GM18502 (cell line): ENCODE results near the gene CDK19.
"Not testable (repeated sequence)": the region's sequence is repeated elsewhere in the genome, so short reads cannot be mapped to it uniquely, and the experiment has no call there.

Experiments used
- ATAC-seq: cut with Tn5 transposase; IDR thresholded peaks from one replicate; pipeline ENCODE4 v1.9.1; 2021; ENCODE audit warnings: mild to moderate bottlenecking; ENCODE audit not compliant: unreplicated experiment, poor library complexity

The CDK19 gene

GRCh38 chr6:110635096-110635495 is 180.2 kb downstream of the CDK19 start:
- no peak for ATAC-seq

DNA sequence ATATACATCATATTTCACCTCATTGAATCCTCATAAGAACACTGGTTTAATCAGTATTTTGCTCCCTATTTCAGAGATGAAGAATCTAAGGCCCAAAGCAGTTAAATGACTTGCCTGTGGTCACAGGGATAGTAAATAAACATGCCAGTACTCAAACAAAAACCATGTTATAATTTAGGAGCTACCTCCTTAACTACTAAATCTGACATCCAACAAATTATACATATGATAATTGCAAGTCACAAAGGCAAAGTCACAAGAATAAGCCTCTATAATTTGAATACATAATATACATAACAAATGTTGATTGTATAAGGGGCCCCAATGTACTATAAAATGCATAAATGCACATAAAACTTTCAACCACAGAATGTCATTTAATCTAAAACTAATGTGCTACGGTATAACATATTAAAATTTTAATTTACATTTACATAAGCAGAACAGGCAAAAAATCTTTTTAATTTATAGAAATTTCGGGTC is 181.5 kb downstream of the CDK19 start:
- ATAC-seq, result no peak

- no peak for ATAC-seq
Observed at GRCh38 chr6:110629153-110629552, 186.1 kb downstream of the CDK19 start.

DNA sequence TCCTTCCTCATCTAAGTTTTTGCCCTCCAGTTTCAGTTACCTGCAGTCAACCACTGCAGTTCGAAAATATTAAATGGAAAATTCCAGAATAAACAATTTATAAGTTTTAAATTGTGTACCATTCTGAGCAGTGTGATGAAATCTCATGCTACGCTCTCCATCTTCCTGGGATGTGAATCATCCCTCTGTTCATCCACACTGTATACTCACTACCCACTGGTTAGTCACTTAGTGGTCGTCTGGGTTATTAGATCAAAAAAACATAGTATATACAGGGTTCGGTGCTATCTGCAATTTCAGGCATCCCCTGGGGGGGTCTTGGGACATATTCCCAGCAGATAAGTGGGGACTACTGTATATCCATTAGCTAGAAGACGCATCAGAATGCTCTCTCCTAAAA is 186.9 kb downstream of the CDK19 start:
- no peak for ATAC-seq

DNA sequence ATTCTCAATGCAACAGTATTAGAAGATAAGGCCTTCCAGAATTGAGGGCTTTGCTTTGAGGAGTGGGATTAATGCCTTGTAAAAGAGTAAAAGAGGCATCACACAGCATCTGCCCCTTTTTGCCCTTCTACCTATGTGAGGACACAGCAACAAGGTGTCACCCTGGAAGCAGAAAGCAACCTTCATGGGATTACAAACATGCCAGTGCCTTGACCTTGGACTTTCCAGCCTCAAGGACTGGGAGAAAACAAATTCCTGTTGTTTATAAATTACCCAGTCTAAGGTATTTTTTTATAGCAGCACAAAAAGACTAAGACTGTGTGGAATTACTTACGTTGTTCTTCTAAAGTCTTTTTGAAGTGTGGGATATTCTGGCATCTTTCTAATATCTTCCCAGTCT is 188.8 kb downstream of the CDK19 start:
- ATAC-seq, result no peak

GRCh38 chr6:110625883-110626282 is 189.4 kb downstream of the CDK19 start:
- ATAC-seq, result no peak

GRCh38 chr6:110622912-110623578 is 192.2 kb downstream of the CDK19 start:
- ATAC-seq, result no peak

GRCh38 chr6:110621061-110621460 is 194.2 kb downstream of the CDK19 start:
- ATAC-seq, result no peak

DNA sequence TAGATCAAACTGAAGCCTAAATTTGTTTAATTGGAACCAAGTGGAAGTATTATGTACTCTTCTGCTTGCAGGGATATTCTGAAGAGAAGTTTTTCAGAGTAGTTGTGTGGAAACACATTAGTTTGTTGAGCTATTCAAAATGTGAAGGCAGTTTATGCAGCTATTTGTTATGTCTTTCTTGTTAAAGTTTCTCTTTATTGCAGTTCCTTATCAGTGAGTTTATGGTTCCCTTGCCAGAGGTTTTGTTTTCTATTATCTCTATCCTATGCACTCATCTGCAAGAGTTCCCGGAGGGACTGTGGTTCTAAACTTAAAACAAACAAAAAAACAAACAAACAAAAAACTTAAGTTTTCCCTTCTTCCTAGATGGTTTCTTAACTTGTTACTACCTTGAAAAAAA is 195.2 kb downstream of the CDK19 start:
- no peak for ATAC-seq

DNA sequence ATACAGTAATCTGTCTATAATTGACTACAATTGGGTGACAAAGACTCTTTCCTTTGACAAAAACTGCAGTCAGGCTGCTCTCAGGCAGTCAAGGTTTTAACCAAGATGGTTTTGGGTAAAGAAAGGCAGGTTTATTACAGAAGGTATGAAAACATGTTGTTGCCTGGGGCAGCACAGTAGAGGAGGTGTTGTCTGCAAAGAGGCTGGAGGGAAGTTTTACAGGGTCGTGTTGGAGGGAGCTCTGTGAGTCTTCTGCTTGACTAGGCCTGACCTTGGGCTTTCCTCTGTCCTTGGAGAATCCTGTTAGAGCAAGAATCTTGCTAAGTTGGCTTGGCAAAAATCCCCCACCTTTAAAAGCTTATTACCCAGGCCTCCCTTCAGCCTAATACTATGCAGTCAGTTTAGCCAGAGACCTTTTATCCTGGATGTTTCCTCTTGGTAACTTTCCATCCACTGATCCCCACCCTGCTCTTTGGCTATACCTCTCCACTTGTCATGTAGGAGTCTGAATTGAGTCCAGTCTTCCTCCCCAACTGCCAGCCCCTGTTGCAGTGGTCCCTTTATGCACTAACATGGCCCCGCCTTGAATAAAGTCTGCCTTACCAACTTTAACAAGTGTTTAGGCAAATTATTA is 195.9 kb downstream of the CDK19 start:
- no peak for ATAC-seq

DNA sequence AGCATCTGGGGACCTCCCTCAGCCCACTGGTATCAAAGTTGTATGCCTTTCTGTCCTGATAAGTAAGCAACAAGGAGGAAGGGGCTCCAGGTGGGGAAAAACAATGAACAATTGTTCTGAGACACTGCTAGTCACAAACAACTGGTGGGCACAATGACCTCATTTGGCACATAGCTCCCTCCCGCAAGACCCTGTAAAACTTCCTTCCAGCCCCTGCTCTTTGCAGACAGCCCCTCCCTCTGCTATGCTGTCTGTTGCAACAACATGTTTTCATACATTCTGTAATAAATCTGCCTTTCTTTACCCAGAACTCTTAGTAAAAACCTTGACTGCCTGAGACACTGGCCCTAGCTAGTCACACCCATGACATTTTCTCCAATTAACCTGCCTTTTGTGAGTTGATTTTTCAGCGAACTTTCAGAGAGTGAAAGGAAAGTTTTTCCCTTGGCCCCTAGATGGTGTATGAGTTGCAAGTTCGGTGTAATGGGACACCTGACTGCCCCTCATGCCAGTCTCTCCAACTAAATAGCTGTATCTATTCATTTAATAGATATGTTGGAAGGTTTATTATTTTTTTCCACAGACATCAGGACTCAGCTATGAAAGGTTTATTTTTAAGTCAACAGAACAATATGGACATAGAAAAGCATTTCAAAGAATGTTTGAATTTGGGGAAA is 196.5 kb downstream of the CDK19 start:
- no peak for ATAC-seq

- ATAC-seq, result peak; percentile 91
Observed at GRCh38 chr6:110617057-110617456, 198.2 kb downstream of the CDK19 start.

DNA sequence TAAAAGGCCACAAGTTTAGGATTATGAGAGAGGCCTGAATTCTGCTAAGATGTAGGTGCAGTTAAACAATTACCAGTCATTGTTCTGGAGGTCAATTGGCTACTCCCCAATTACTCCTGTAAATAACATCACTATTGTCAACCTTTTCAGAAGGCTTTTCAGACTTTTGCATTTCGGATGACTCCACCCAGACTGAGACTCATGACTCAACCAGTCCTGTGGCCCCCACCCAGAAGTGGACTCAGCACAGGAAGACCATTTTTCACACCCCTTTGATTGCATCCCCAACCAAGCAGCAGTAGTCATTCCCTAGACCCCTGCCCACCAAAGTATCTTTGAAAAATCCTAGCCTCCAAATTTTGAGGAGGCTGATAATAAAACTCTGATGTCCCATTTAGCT is 199.5 kb downstream of the CDK19 start:
- no peak for ATAC-seq

- ATAC-seq, result no peak
Observed at GRCh38 chr6:110614586-110614985, 200.7 kb downstream of the CDK19 start.

DNA sequence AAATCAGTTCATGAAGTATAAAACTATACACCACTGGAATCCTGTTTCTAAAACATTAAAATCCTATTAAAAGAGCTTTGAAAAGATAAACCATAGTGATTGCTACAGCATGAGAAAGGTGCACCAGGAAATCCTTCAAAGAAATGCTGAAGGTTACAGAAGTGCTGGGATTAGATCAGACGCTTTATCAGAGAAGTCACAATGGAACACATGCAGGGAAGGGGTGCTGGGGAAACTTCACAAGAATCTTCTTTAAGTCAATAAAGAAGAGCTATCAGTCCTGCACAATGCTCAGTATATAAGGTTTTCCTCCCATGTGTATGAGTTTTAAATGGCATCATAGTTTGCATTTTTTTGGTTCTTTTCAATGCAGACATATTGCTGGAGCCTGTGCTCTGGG is 201.2 kb downstream of the CDK19 start:
- ATAC-seq, result no peak

DNA sequence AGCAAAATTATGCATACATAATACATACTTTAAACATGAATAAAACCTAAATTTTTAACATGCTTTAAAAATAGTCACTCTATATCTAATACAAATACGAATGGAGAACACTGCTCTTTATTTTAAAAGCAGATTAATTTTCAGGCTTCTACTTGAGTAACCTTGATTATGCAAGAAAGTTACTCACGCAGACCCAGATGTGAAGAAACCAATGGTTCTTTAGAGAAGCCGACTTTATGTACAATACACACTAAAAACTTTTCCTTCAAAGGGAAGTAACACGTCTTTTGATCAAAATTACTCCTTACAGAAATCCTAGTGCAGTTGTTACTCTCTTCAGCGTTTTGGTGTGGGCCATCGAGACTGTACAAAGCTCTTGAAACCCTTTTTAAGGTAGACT is 201.9 kb downstream of the CDK19 start:
- no peak for ATAC-seq

- ATAC-seq, result no peak
Observed at GRCh38 chr6:110612298-110612697, 203.0 kb downstream of the CDK19 start.

DNA sequence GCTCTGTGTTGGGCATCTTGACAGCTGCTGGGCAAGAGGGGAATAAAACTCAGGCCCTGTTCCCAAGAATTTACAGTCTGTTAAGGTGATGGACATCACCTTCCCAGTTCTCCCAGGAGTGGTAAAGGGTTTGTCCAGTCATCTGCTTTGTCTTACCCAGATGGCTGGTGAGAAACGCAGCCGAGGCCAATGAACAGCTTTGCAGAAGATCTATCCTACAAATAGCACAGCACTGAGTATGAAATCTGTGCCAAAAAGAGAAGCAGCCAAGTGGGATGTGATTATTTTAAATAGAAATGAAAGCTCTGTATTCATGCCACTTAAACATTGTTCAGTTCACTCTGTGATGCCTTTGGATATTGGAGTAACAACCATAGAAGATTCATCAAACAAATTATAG is 206.2 kb downstream of the CDK19 start:
- no peak for ATAC-seq

- no peak for ATAC-seq
Observed at GRCh38 chr6:110608151-110608550, 207.1 kb downstream of the CDK19 start.

DNA sequence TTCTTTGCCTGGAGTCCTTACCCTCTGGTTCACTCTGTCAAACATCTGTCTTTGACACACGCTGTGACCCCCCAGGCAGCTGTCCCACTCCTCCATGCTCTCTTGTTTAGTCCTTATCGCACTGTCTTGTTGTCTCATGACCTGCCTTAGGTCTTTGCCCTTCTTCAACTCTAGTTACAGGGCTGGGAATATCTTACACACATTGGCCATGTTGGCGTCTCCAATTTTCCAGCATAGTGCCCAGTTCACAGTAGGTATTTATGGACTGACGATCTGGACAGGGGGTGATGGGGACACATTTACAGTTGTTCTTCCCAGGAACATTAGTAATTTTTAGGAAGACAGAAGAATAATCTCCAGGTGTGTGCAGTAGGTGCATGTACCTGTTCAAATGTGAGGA is 209.1 kb downstream of the CDK19 start:
- ATAC-seq, result no peak

GRCh38 chr6:110600640-110601039 is 214.6 kb downstream of the CDK19 start:
- not testable (repeated sequence) for ATAC-seq

DNA sequence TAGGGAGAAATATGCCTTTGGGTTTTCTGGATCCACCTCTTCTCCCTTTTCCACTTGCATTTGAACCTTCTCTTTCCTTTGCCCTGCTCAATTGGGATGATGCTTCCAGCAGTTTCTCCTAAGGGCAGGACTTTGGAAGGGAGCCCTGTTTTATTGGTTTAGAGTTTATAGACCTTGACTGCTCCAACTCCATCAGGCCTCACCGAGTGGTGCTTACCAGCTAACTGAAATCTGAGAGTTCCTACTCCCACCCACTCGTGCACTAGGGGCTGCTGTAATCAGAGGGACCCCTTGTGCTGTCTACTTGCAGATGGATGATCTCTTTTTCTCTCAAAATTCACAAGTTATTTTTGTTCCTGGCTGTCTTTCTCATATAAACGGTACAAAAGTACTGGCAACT is 217.5 kb downstream of the CDK19 start:
- no peak for ATAC-seq
